ENCODE measurements around the gene SCARF2.
"Not testable (repeated sequence)": the region's sequence is repeated elsewhere in the genome, so short reads cannot be mapped to it uniquely, and the experiment has no call there.

The SCARF2 gene

GRCh38 chr22:20386972-20387371 is 50.7 kb downstream of the SCARF2 start:
- no peak overlapping the region for H3K4me3 ChIP-seq (replicated peaks; ENCODE audit: low read depth, low read length)
- no peak for TF ChIP-seq CTCF (IDR thresholded peaks at IDR 0.05; ENCODE audit: low read length, missing control alignments)
- DNase-seq (ENCODE audit: low read depth) = no peak

GRCh38 chr22:20386336-20386735 is 51.3 kb downstream of the SCARF2 start:
- no peak for TF ChIP-seq CTCF (IDR thresholded peaks at IDR 0.05; ENCODE audit: low read length, missing control alignments)
- H3K4me3 ChIP-seq (replicated peaks; ENCODE audit: low read depth, low read length) = no peak overlapping the region
- DNase-seq (ENCODE audit: low read depth) = no peak

- TF ChIP-seq CTCF (IDR thresholded peaks at IDR 0.05; ENCODE audit: low read length, missing control alignments) = no peak
- no peak overlapping the region for H3K4me3 ChIP-seq (replicated peaks; ENCODE audit: low read depth, low read length)
- DNase-seq (ENCODE audit: low read depth) = no peak
Measured at GRCh38 chr22:20384865-20385264, 52.8 kb downstream of the SCARF2 start.

- TF ChIP-seq CTCF (IDR thresholded peaks at IDR 0.05; ENCODE audit: low read length, missing control alignments) = no peak
- DNase-seq (ENCODE audit: low read depth) = no peak
- no peak overlapping the region for H3K4me3 ChIP-seq (replicated peaks; ENCODE audit: low read depth, low read length)
Measured at GRCh38 chr22:20384171-20384570, 53.5 kb downstream of the SCARF2 start.

GRCh38 chr22:20383538-20383937 is 54.1 kb downstream of the SCARF2 start:
- no peak for DNase-seq (ENCODE audit: low read depth)
- TF ChIP-seq CTCF (IDR thresholded peaks at IDR 0.05; ENCODE audit: low read length, missing control alignments) = no peak
- no peak overlapping the region for H3K4me3 ChIP-seq (replicated peaks; ENCODE audit: low read depth, low read length)

- H3K4me3 ChIP-seq (replicated peaks; ENCODE audit: low read depth, low read length) = no peak overlapping the region
- TF ChIP-seq CTCF (IDR thresholded peaks at IDR 0.05; ENCODE audit: low read length, missing control alignments) = no peak
- no peak for DNase-seq (ENCODE audit: low read depth)
Measured at GRCh38 chr22:20380486-20380885, 57.1 kb downstream of the SCARF2 start.

GRCh38 chr22:20378684-20379083 is 58.9 kb downstream of the SCARF2 start:
- H3K4me3 ChIP-seq (replicated peaks; ENCODE audit: low read depth, low read length); DNase-seq (ENCODE audit: low read depth): not testable (repeated sequence)

GRCh38 chr22:20378110-20378509 is 59.5 kb downstream of the SCARF2 start:
- DNase-seq (ENCODE audit: low read depth) = no peak
- no peak overlapping the region for H3K4me3 ChIP-seq (replicated peaks; ENCODE audit: low read depth, low read length)
- no peak for TF ChIP-seq CTCF (IDR thresholded peaks at IDR 0.05; ENCODE audit: low read length, missing control alignments)

GRCh38 chr22:20376983-20377382 is 60.6 kb downstream of the SCARF2 start:
- not testable (repeated sequence) for DNase-seq (ENCODE audit: low read depth); H3K4me3 ChIP-seq (replicated peaks; ENCODE audit: low read depth, low read length)

GRCh38 chr22:20376281-20376680 is 61.3 kb downstream of the SCARF2 start:
- H3K4me3 ChIP-seq (replicated peaks; ENCODE audit: low read depth, low read length); DNase-seq (ENCODE audit: low read depth): not testable (repeated sequence)
